ENCODE data around the gene RBM4B.

GRCh38 chr11:66652651-66653050, 25.0 kb downstream of the RBM4B start:
- no peak for TF ChIP-seq CTCF (IDR thresholded peaks at IDR 0.05)
- no peak for TF ChIP-seq POLR2AphosphoS5 (IDR thresholded peaks at IDR 0.05; ENCODE audit: insufficient read depth in 1 of 2, low read depth in 1 of 2)
